Stimulated activated CD4-positive, alpha-beta T cell treated with anti-CD3 and anti-CD28 coated beads, TNF-alpha, amount 100 ng/mL, for 48 hours (primary cell): ENCODE measurements around the gene FUCA2.
"Not testable (repeated sequence)": the region's sequence is repeated elsewhere in the genome, so short reads cannot be mapped to it uniquely, and the experiment has no call there.

Experiments used
- DNase-seq, 3 donors: peaks; one replicate each; pipeline ENCODE4 v3.0.0-alpha.2; 2020; ENCODE audit warnings: low read depth in 3 of 3

FUCA2 gene

GRCh38 chr6:143498428-143498827 is 13.1 kb downstream of the FUCA2 start:
- no peak for DNase-seq

- DNase-seq = no peak
Observed at GRCh38 chr6:143496974-143497373, 14.5 kb downstream of the FUCA2 start.

- no peak for DNase-seq
Observed at GRCh38 chr6:143490775-143491174, 20.7 kb downstream of the FUCA2 start.

DNA sequence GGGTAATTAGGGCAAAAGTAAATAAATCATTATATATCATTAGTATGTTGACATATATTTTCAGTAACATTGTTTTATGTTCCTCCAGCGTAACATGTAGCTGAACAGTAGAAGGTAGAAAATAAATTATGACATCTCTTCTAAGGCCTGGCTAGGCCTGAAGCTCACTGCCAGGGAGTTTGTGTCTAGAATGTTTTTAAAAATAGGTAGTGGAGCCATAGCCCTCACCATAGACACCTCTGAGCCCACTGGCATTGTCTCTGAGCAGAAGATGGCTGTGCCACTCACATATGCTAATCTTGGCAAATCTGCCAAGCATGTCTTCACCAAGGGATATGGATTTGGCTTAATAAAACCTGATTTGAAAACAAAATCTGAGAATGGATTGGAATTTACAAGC is 21.3 kb downstream of the FUCA2 start:
- no peak for DNase-seq

DNA sequence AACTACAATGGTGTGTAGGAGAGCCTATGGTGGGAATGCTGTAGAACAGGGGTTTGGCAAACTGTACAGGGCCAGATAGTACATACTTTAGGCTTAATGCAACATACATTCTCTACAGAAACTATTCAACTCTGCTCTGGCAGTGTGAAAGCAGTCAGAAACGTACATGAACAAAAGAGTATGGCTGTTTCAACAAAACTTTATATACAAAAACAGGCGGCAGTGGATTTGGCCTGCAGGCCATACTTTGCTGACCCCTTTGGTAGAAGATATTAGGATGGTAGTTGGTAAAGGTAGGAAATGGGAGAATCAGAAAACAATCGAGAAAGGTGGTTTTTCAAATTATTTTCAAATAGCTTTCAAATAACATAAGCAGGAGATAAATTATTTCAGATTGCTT is 24.8 kb downstream of the FUCA2 start:
- DNase-seq = no peak

DNA sequence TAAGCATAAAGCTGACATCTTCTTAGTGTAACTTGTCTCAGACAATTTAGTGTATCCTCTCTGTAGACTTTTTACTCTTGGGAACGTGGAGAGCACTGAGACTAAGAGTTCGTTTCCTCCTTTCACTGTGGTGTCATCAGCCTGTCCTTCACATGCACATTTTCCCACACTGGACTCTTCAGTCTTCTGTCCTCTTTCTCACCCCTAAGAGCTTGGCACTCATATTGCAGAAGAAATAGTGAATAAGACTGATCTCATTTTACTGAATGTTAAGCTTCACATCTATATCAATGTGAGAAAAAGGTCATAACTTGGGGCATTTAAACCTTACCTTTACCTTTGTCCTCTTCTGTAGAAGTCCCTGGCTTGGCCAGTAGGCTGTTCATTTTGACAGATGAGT is 25.6 kb downstream of the FUCA2 start:
- DNase-seq = no peak

DNA sequence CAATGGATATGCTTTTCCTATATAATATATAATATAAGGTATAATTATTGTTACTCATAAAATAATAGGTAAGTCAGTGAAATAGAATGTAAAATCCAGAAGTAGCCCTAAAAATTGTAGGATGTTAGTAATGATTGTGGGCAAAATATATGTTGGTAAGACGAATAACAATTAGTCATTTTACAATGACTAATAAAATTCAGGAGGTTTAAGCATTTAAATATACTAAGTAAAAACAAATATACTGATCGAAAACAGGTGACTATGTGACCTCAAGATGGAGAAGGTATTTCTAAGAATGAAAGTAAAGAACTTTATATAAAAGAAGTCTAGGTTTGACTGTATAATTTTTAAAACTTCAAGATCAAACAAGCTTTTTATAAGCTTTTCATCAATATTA is 28.9 kb downstream of the FUCA2 start:
- no peak for DNase-seq

DNA sequence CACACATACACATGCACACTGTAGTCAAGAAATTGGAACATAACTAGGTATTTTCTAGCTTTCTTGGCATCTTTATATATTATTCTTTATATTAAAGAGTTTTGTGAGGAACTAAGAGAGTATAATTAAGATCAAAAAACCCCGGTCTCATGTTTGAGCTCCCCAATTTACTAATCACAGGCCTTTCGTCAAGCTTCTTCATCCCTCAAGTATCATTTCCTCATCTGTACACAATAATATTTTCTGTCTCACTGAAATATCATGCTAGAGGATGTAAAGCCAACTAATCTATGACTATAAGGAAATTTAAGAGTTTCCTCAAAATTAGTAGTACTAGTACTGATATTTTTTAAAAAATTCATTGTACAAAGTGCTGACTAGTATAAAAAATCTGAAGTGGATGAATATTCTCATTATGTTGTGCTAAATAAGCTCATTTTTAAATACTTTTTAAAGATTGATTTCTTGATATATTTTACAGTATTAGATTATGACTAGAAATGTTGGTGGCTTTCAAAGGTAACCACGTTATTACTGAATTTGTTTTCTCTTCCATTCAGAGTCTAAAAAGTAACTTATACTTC is 32.9 kb downstream of the FUCA2 start:
- no peak for DNase-seq

GRCh38 chr6:143476545-143476944 is 35.0 kb downstream of the FUCA2 start:
- DNase-seq = no peak

DNA sequence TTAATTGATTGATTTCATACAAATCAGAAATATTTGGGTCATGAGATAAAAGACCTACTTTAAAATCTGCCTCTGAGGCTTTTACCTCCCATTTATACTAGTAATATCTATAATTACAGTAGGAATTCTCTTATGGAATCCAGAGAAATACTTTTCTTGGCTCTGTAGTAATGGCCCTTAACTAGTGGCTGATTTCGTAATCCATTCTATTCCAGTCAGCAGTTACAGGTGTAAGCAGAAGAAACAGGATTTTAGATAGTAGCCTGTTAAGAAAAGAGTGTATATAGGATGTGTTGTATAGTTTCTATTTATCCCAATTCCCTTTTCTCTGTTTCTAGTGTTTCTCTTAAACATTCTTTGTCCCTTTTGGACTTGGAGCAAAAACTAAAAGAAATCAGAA is 39.7 kb downstream of the FUCA2 start:
- DNase-seq = no peak

DNA sequence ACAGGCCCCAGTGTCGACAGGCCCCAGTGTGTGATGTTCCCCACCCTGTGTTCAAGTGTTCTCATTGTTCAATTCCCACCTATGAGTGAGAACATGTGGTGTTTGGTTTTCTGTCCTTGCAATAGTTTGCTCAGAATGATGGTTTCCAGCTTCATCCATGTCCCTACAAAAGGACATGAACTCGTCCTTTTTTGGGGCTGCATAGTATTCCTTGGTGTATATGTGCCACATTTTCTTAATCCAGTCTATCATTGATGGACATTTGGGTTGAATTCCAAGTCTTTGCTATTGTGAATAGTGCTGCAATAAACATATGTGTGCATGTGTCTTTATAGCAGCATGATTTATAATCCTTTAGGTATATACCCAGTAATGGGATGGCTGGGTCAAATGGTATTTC is 42.7 kb downstream of the FUCA2 start:
- not testable (repeated sequence) for DNase-seq

DNA sequence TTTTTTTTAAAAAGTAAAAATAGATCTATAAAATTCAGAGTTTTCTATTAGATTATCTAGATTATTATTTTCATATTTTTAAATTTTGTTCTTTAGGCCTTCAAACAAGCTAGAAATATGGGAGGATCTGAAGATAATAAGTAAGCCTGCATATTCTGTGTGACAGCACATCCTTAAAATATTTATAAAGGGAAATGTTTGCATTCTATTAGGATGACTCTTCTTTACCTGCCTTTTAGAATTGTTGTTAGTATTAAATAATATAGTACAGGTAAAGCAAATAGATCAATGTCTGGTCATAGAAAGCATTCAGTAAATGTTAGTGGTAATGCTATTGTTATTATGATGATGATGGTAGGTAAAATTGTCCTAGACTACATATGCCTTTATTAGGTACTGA is 43.5 kb downstream of the FUCA2 start:
- DNase-seq = no peak

DNA sequence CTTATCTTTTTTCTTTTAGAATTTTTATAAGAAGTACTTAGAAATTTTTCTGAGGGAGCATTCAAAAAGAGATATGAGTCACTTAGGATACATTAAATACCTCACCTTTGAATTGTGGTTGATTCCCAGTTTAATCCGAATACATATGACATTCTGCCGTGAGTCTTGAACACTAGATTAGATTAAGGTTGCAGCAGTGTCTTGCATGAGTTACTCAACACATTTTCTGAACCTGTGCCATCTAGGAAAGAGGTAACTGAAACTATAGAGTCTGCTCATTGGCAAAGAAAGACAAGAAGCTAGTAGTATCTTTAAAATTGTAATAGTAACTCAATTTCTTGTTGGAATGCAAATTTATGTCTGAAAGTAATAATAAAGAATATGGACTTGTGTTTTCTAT is 46.0 kb downstream of the FUCA2 start:
- no peak for DNase-seq

DNA sequence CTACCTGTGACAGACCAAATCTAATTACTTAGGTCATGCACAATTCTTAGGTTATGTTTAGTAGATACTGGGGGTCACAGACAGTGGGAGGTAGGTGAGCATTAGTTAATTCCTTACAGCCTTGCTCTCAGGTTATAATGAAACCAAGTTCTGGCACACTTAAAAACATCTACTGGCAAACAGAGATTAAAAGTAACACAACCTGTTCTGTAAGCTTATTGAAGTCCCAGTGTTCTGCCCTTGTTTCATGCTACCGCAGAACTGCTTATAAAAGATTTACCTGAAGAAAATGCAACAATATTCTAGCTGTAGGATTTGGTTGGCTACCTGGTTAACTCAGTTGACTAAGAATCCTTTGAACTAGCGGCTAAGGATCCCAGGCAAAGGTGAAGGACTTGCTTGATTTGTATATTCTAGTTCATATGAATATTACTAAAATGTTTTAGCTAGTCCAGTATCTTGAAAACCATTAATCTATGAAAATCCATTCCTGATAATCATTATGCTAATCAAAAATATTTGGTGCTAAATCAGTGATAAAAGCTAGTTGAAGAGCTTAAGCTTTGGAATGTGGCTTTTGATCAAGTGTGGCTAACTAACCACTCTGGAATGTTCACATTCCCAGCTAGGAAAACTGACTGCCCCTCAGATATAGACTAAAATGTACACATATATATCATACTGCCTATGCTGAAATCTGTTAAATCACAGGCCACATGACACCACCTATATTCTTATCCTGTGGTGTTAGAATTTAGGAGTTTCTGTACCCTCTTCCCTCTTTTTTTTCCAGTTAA is 53.8 kb downstream of the FUCA2 start:
- no peak for DNase-seq

- DNase-seq = no peak
Observed at GRCh38 chr6:143451531-143451930, 60.0 kb downstream of the FUCA2 start.

DNA sequence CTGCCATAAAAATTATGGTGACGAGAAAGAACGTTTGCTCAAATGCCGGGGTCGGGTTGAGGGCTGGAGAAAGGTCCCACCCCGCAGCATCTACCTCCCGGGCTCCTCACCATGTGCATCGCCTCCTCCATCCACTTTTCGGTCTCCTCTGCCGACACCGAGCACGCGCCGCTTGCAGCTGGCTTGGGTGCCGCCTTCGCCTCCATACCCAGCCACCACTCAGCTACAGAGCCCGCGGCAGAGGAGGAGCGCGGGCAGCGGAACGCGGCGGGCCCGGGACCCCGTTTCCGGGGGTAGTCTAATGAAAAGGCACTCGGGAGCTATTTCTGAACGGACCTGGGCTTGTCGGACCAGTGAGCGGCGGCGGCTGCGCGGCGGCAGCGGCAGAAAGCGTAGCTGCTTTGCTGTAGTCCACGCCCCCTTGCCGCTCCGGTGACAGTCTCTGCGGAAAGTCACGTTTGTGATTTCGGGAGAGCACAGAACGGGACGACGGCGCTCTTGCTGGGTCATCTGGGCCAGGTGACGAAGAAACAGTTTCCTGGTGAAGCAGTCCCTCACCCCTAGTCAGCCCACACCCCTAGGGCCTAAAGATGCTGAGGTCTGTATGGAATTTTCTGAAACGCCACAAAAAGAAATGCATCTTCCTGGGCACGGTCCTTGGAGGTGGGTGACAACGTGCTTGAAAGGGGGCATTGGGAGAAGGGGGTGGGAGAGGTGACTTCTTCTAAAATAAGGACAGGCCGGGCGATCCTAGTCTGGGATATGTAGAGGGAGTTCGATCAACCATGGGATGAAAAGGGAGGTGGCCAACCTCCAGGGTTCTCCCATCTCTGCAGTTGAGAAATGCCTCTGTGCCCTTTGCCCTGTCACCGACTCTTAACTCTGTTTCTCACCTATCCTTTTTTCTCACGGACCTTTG is 60.8 kb downstream of the FUCA2 start, which contains the start of the genes ADAT2 and PEX3:
Gene ADAT2, minus strand, starts transcription at position 243 of the 919 bp plus-strand sequence. Its CDS starts 37 bp downstream, at position 206.
Gene PEX3, plus strand, starts transcription at position 353 of the 919 bp plus-strand sequence. Its CDS starts 238 bp downstream, at position 591.
- DNase-seq = peak; percentile 84 to 93 (median 91)

- peak in 2 of 3 donors; percentile 3 to 5 for DNase-seq
Observed at GRCh38 chr6:143449714-143450452, 61.6 kb downstream of the FUCA2 start.

DNA sequence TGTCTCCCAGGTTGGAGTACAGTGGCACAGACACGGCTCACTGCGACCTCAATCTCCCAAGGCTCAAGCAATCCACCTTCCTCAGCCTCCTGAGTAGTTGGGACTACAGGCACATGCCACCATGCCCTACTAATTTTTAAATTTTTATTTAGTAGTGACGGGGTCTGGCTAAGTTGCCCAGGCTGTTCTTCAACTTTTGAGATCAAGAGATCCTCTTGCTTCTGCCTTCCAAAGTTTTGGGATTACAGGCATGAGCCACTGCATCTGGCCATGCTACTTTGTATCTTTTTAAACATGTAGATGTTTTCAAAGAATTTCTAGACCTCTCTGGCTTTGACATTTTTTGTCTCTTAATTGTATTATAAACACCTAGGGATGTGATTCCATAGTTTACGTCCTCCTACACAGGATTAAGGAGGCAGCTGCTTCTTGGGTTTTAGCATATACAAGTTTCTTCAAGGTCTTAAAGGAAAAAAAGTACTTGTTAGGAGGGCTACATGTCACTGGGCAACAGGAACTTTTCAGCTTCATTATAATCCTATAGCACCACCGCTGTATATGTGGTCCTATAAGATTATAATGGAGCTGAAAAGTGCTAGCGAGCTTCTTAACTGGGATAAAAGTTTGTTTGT is 62.3 kb downstream of the FUCA2 start:
- DNase-seq = no peak

DNA sequence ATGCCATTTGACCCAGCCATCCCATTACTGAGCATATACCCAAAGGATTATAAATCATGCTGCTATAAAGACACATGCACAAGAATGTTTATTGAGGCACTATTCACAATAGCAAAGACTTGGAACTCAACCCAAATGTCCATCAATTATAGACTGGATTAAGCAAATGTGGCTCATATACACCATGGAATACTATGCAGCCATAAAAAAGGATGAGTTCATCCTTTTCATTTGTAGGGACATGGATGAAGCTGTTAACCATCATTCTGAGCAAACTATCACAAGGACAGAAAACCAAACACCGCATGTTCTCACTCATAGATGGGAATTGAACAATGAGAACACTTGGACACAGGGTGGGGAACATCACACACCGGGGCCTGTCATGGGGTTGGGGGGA is 63.7 kb downstream of the FUCA2 start:
- DNase-seq = not testable (repeated sequence)
